Breast epithelium (tissue), 4 donors: ENCODE measurements around the gene GAB2. TPM values are rescaled to one million over a fixed set of nuclear protein-coding genes. Genes with fewer than 3 reads are reported as not detected.

Experiments
- DNase-seq, 2 donors: peaks; one replicate each; pipeline ENCODE4 v3.0.0-alpha.2; 2019; ENCODE audit warnings: low spot score in 2 of 2
- H3K27ac ChIP-seq, 2 donors: fragments of 200-600 bp; sonication (generic) in 1 of 2; one replicate each; pipeline ENCODE4 v1.5.1; 2016 to 2019; ENCODE audit warnings: mild to moderate bottlenecking in 1 of 2
- H3K27me3 ChIP-seq, 2 donors: fragments of 200-600 bp; sonication (generic) in 1 of 2; one replicate each; pipeline versions ENCODE4 v1.5.1 to v1.6.0; 2017 to 2019; ENCODE audit warnings: control low read depth in 1 of 2, mild to moderate bottlenecking in 1 of 2
- H3K36me3 ChIP-seq: fragments of 200-600 bp; one replicate; pipeline ENCODE4 v1.5.1; 2019
- H3K4me1 ChIP-seq, 2 donors: fragments of 200-600 bp; sonication (generic); one replicate each; pipeline ENCODE4 v1.5.1; 2016 to 2019; ENCODE audit warnings: control low read depth in 1 of 2
- H3K4me3 ChIP-seq, 3 donors: fragments of 200-600 bp; sonication (generic); 1 replicate in 2 of 3; 2 replicates in 1 of 3; pipeline ENCODE4 v1.5.1; 2016 to 2019; ENCODE audit warnings: mild to moderate bottlenecking in 3 of 3, moderate library complexity in 2 of 3
- H3K9me3 ChIP-seq, 2 donors: fragments of 200-600 bp; sonication (generic) in 1 of 2; one replicate each; pipeline ENCODE4 v1.5.1; 2016 to 2019; ENCODE audit warnings: control low read depth in 1 of 2
- POLR2A ChIP-seq: fragments of 450-650 bp; IDR thresholded peaks from one replicate; pipeline ENCODE4 v1.6.1; 2016; ENCODE audit warnings: antibody characterized with exemption, mild to moderate bottlenecking, moderate library complexity
- POLR2AphosphoS5 ChIP-seq, 3 donors: sonication (generic); formaldehyde crosslinking; IDR thresholded peaks; one replicate each; pipeline ENCODE4 v1.6.1; 2017; ENCODE audit warnings: antibody characterized with exemption in 3 of 3
- intact Hi-C: fragments of 100-400 bp; cut with DNase I; formaldehyde crosslinking; loops from one replicate; pipeline ENCODE4 v1.15.1; 2023; ENCODE audit warnings: low total_unique reads
- total RNA-seq, 3 donors: library from RNA; depleted of rRNA; stranded (reverse); fragments of >200 nt; gene quantifications; one replicate each; pipeline ENCODE4 v1.1.0, GENCODE V29; 2016
- TF ChIP-seq, protein P1 (sequence below), 3 donors: fragments of 450-650 bp; IDR thresholded peaks; one replicate each; pipeline ENCODE4 v1.5.1; 2016 to 2017; ENCODE audit warnings: antibody characterized with exemption in 3 of 3, mild to moderate bottlenecking in 3 of 3, moderate library complexity in 3 of 3

GAB2 gene
- total RNA-seq, 3 donors from 2014 or later, result 22.9 to 43.8 (median 24.9) TPM

DNA sequence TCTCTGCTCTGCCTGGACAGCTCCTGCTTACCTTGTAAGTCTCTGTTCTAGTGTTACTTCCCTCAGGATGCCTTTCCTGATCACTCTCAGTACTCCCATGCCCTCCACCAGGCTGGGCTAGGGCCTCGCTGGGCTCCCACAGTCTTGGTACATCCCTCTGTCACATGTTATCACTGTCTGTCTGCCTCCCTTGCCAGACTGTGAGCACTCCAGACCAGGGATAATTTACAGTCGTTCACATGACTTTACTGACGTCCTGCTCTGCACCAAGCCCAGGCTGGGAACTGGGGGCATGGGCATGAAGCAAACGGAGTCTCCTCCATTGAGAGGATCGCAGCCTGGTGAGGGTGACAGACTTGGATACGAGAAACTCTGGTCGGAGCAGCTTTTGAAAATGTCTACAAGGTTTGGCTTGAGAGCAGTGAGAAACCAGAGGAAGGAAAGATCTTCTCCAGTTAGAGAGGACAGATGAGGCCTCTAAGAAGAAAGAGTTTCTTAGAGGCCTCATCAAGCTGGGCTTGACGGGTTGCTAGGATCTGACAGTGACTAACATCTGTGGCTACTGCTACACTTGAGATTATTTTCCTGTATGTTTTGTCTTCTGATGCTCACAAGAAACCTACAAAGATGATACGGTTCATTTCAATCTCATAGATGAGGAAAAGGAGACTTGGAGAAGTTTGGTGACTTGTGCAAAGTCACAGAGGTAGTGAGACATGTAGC, 216.4 kb downstream of the GAB2 start:
- intact Hi-C loops, result no loop called here
- no peaks in the 10 kb centered on the region for H3K9me3 ChIP-seq
- H3K36me3 ChIP-seq, result no peaks in the 10 kb centered on the region
- H3K4me3 ChIP-seq, result no peak overlapping the region
- no peaks in the 10 kb centered on the region for H3K27me3 ChIP-seq
- peak in 1 of 2 donors; percentile 38 for DNase-seq
- H3K4me1 ChIP-seq, result no peaks in the 10 kb centered on the region
- TF ChIP-seq POLR2AphosphoS5 (IDR thresholded peaks at IDR 0.05) (no peak), POLR2A (no peak)
- TF ChIP-seq, protein P1, sequence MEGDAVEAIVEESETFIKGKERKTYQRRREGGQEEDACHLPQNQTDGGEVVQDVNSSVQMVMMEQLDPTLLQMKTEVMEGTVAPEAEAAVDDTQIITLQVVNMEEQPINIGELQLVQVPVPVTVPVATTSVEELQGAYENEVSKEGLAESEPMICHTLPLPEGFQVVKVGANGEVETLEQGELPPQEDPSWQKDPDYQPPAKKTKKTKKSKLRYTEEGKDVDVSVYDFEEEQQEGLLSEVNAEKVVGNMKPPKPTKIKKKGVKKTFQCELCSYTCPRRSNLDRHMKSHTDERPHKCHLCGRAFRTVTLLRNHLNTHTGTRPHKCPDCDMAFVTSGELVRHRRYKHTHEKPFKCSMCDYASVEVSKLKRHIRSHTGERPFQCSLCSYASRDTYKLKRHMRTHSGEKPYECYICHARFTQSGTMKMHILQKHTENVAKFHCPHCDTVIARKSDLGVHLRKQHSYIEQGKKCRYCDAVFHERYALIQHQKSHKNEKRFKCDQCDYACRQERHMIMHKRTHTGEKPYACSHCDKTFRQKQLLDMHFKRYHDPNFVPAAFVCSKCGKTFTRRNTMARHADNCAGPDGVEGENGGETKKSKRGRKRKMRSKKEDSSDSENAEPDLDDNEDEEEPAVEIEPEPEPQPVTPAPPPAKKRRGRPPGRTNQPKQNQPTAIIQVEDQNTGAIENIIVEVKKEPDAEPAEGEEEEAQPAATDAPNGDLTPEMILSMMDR (IDR thresholded peaks at IDR 0.05), result no peak
- no peak overlapping the region for H3K27ac ChIP-seq

GRCh38 chr11:78200553-78200952, 217.1 kb downstream of the GAB2 start:
- Histone ChIP-seq H3K27ac (no peak overlapping the region), H3K4me3 (no peak overlapping the region), H3K4me1 (no peaks in the 10 kb centered on the region), H3K27me3 (no peaks in the 10 kb centered on the region), H3K9me3 (no peaks in the 10 kb centered on the region), H3K36me3 (no peaks in the 10 kb centered on the region)
- TF ChIP-seq, protein P1 (IDR thresholded peaks at IDR 0.05), result no peak
- no peak for TF ChIP-seq POLR2AphosphoS5 (IDR thresholded peaks at IDR 0.05)
- TF ChIP-seq POLR2A, result no peak
- intact Hi-C loops, result no loop called here
- peak in 1 of 2 donors; percentile 39 for DNase-seq

DNA sequence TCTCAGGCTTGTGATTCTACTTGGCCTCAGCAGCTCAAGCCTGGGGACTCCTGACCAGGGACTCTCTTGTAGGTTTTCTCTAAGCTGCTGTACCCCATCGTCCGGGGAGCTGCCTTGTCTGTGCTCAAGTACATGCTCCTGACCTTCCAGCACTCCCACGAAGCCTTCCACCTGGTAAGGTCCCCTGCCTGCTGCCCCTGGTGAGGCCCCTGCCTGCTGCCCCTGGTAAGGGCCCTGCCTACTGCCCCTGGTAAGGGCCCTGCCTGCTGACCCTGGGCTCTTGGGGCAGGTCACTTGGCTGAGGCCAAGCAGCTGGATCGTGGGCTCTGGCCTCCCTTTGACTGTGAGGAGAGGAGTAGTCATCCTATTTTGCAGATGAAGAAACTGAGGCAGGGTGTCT, 217.6 kb downstream of the GAB2 start:
- Histone ChIP-seq H3K27me3 (no peaks in the 10 kb centered on the region), H3K36me3 (no peaks in the 10 kb centered on the region), H3K4me3 (no peak overlapping the region), H3K27ac (no peak overlapping the region), H3K9me3 (no peaks in the 10 kb centered on the region), H3K4me1 (no peaks in the 10 kb centered on the region)
- DNase-seq, result no peak
- TF ChIP-seq, protein P1 (IDR thresholded peaks at IDR 0.05), result no peak
- intact Hi-C loops, result no loop called here

- TF ChIP-seq POLR2AphosphoS5 (IDR thresholded peaks at IDR 0.05), result no peak
- TF ChIP-seq, protein P1 (IDR thresholded peaks at IDR 0.05), result no peak
- TF ChIP-seq POLR2A, result no peak
- Histone ChIP-seq H3K4me3 (no peak overlapping the region), H3K27me3 (no peaks in the 10 kb centered on the region), H3K27ac (no peak overlapping the region), H3K4me1 (no peaks in the 10 kb centered on the region), H3K9me3 (no peaks in the 10 kb centered on the region), H3K36me3 (no peaks in the 10 kb centered on the region)
- peak in 1 of 2 donors; percentile 19 for DNase-seq
- intact Hi-C loops, result no loop called here
Observed at GRCh38 chr11:78199653-78200015, 218.0 kb downstream of the GAB2 start.

DNA sequence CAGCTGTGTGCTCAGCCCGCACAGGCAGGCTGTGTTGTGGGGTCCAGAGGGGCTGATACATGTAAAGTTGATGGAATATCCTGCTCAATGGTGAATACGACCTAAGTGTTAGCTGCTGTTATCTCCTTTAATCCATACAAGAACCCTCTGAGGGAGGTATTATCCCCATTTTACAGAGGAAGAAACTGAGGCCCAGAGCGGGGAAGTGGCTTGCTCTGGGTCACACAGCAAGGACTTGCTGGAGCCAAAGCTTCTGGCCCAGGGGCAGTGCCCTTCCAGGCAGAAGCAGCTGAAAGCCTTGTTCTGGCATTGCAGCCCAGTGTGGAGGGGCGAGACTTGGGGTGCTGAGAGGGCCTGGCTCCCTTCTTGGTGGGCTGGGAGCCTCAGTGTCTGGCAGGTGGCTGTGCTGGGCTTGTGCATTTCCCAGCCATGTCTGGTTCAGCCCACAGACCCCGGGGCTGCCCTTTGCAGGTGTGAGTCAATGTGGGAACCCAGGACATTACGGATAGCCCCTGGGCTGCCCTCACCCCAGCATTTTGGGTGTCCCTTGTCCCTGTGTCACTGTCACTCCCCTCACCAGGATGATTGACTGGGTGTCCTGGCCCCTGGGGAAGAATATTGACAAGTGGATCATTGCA, 218.5 kb downstream of the GAB2 start:
- peak in 1 of 2 donors; percentile 17 for DNase-seq
- Histone ChIP-seq H3K4me1 (no peaks in the 10 kb centered on the region), H3K4me3 (no peak overlapping the region), H3K9me3 (no peaks in the 10 kb centered on the region), H3K27ac (no peak overlapping the region), H3K27me3 (no peaks in the 10 kb centered on the region), H3K36me3 (no peaks in the 10 kb centered on the region)
- intact Hi-C loops, result no loop called here
- no peak for TF ChIP-seq POLR2AphosphoS5 (IDR thresholded peaks at IDR 0.05)
- TF ChIP-seq, protein P1 (IDR thresholded peaks at IDR 0.05), result no peak
- TF ChIP-seq POLR2A, result no peak
